Muscle of back (tissue), 13 donors: Measurements from ENCODE around the gene LRWD1. TPM values are rescaled to one million over a fixed set of nuclear protein-coding genes. Genes with fewer than 3 reads are reported as not detected.

ENCODE experiments used
- DNase-seq, 3 donors: peaks; one replicate each; pipeline versions ENCODE4 v3.0.0 to v3.0.0-alpha.2; 2013
- long read RNA-seq, 9 donors: transcript quantifications; one replicate each; lab custom pipeline, GENCODE V29; 2026
- polyA plus RNA-seq, 10 donors: library from polyadenylated mRNA; unstranded; fragments of 120-200 nt; gene quantifications; one replicate each; pipeline ENCODE4 v1.2.1, GENCODE V29; 2013; ENCODE audit not compliant: insufficient read length in 10 of 10

LRWD1 gene
- 10 to 100 TPM in 7 of 10 donors, 1 to 10 TPM in 3; 8.5 to 16.0 (median 10.7) TPM for polyA plus RNA-seq
- long read RNA-seq, donor 1, partial matches to known transcripts, result 0 of 3 reads
- long read RNA-seq, donor 1, other reads (novel, unspliced or antisense), result 0 of 3 reads
- long read RNA-seq, donor 2, partial matches to known transcripts, result 0 of 1 reads
- long read RNA-seq, donor 2, other reads (novel, unspliced or antisense), result 0 of 1 reads
- long read RNA-seq, donor 3, result 0 reads
- long read RNA-seq, donor 4, partial matches to known transcripts, result 10 of 85 reads
- long read RNA-seq, donor 4, other reads (novel, unspliced or antisense), result 73 of 85 reads
- long read RNA-seq, donor 5, result 0 reads
- long read RNA-seq, donor 6, partial matches to known transcripts, result 0 of 1 reads
- long read RNA-seq, donor 6, other reads (novel, unspliced or antisense), result 0 of 1 reads
- long read RNA-seq, donor 7, partial matches to known transcripts, result 7 of 7 reads
- long read RNA-seq, donor 7, other reads (novel, unspliced or antisense), result 0 of 7 reads
- long read RNA-seq, donor 8, partial matches to known transcripts, result 0 of 3 reads
- long read RNA-seq, donor 8, other reads (novel, unspliced or antisense), result 0 of 3 reads
- long read RNA-seq, donor 9, result 0 reads

DNA sequence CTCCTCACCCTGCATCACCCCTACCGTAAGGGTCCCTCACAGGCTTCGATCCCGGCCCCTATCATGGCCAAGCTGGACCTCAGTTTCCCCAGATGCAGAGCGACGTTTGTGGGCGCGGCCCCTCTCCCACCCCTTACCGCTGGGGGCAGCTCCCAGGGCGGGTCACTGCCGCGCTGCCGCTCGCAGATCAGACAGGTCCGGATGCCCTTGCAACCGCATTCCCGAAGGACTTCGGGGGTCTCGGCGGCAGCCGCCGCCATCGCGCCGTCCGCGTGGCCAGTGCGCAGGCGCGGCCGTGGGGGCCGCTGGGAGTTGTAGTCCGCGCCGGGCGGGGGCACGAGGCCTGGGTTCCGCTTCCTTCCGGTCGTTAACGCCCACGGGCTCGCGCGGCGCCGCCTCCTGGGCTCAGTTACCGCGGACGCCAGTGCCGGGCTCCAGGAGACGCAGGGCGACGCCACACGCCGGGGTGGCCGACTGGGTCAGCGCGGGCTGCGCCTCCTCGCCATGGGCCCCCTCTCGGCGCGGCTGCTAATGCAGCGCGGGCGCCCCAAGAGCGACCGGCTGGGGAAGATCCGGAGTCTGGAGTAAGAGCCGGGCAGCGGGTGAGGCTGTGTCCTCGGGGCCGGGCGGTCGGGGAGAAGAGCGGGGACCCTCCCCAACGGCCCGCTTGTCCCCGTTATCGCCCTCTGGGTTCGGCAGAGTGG is at the start of gene LRWD1, which contains the start of gene ALKBH4:
Gene LRWD1, plus strand, starts transcription at position 408 of the 704 bp plus-strand sequence. Its CDS starts 97 bp downstream, at position 505.
Gene ALKBH4, minus strand, starts transcription at position 287 of the 704 bp plus-strand sequence. Its CDS starts 27 bp downstream, at position 260.
- DNase-seq, result peak; percentile 90 to 97 (median 96)

DNA sequence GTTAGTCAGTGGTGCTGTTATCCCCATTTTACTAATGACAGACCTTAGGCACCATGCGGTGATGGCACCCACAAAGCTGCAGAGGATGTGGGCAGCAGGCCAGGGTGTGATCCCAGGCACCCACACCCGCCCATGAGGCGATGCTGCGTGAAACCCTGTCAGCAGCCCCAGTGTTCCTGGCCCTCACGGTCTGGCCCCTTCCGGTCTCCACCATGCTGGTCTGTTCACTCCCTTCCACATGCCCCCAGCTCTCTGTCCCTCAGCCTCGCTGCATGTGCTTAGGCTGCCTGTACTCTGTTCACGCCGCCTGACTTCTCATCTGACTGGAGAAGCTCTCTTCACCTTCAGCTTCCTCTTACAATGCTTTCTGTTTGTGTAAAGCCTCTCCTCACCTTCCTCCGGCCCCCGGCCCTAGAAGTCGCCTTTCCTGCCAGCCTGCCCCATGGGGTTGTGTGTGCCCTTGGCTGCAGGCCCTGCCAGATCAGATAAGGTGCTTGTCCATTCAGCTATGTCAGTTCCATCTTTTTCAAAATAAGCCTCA is 49.0 kb upstream of the LRWD1 start:
- no peak for DNase-seq

DNA sequence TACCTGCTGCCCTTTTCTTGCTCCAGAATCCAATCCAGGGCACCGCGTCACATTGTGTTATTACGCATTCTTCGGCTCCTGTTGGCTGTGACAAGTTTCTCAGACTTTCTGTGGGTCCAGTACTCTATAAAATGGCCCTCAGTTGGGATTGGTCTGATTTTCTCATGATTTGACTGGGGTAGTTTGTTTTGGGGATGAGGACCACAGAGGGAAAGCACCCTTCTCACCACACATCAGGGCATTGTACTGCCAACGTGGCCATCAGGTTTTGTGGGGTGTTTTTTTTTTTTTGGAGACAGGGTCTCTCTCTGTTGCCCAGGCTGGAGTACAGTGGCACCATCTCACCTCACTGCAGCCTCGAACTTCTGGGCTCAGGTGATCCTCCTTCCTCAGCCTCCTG is 48.4 kb upstream of the LRWD1 start:
- no peak for DNase-seq

DNA sequence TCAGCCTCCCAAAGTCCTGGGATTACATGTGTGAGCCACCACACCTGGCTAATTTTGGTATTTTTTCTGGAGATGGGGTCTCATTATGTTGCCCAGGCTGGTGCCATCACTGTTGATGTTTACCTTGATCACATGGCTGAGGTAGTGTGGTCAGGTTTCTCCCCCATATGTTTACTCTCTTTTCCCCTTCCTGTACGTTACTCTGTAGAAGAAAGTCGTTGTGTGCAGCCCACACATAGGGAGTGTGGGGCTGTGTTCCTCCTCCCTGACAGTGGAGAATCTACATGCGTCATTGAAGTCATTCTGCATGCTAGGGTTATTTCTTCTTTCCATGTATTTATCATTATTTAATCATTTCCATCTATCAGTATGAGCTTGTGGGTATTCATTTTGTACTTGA is 47.7 kb upstream of the LRWD1 start:
- DNase-seq, result no peak

DNA sequence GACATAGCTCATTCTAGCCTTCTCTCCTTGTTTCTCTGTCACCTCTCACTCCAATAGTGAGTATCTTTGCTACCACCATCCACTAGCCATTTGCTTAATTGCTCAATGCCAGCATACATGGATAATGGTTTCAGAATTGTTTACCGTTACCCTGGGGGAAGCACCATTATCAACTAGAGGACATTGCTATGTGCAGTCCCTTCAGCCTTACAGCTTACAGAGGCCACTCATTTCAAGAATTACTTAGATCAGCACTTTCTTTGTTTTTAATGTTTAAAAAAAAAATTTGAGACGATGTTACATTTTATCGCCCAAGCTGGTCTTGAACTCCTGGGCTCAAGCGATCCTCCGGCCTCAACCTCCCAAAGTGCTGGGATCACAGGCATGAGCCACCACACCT is 46.2 kb upstream of the LRWD1 start:
- no peak for DNase-seq

DNA sequence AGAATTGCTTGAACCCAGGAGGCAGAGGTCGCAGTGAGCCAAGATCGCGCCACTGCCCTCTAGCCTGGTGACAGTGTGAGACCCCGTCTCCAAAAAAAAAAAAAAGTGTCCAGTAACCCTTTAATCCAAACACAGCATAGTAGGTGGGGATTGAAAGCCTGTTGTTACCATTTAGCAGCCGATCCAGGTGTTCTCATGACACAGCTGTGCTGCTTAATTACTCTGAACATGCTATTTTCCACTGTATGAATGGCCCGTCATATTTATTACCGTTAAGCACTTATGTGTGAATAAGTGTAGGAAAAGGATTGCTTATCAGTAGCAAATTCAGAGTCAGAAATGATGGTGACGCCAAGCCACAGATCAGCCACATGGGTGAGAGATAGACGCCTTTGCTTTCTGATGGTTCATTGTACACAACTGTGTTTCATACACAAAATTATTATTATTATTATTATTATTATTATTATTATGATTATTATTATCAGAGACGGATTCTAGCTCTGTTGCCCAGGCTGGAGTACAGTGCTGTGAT is 43.0 kb upstream of the LRWD1 start:
- no peak for DNase-seq

DNA sequence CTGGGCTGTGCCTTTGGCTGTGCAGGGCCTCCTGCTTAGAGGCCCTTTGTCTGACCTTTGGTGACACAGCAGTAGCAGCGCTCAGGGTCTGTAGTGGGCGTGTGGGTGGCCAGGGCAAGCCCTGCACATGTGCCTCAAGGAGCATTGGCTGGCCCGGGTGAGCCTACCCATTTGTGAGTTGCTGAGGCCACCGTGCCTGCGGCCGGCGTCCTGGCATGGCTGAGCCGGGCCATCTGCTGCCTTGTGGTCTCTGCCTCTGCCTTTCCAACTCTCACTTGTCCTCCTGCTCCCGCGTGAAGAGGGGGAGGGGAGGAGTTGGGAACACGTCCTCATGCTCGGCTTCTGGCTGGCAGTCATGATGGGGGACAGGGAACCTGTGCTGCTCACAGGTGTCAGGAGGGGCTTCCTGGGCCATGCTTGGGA is 40.6 kb upstream of the LRWD1 start:
- DNase-seq, result no peak

DNA sequence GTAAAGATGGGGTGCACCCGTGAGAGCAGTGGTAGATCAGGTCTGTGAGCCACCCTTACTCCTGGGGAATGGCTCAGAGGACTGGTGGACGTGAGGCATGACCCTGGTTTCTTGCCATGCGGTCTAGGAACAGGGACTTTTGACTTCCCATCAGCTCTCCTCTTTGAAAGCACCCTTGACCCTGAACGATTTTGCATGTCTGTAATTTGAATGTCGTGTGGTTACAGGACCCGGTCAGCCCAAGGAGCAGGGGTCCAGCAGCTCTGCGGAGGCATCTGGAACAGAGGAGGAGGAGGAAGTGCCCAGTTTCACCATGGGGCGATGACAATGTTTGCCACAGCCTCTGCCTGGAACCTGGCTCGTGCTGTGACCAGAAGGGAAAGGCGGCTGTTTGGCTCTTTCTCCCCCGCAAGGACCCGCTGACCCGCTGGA is 40.0 kb upstream of the LRWD1 start:
- no peak for DNase-seq

DNA sequence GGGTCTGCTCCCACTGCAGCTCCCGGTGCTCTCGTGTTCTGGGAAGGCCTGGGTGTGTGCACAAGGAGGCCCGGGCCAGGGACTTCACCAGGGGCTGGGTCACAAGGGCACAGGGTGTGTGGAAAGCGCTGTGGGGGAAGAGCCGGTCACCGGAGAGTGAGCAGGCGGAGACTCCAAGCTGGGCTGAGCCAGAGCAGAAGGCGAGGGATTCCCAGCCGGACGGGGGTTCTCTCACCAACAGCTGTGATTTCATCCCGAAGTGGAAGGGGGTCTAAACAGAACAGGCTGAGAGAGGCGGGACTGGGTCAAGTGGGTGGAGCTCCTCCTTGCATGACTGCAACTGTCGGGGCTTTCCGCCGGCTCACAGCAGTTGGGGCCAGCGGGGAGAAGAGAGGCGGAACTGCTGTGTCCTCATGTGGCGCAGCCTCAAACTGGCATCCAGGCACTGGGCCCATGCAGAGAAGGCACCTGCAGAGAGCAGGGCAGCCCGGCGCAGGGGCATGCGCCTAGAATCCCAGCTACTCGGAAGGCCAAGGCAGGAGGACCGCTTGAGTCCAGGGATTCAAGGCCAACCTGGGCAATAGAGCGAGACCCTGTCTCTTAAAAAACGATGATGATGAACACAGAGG is 39.0 kb upstream of the LRWD1 start:
- peak in 2 of 3 donors; percentile 27 to 47 for DNase-seq

DNA sequence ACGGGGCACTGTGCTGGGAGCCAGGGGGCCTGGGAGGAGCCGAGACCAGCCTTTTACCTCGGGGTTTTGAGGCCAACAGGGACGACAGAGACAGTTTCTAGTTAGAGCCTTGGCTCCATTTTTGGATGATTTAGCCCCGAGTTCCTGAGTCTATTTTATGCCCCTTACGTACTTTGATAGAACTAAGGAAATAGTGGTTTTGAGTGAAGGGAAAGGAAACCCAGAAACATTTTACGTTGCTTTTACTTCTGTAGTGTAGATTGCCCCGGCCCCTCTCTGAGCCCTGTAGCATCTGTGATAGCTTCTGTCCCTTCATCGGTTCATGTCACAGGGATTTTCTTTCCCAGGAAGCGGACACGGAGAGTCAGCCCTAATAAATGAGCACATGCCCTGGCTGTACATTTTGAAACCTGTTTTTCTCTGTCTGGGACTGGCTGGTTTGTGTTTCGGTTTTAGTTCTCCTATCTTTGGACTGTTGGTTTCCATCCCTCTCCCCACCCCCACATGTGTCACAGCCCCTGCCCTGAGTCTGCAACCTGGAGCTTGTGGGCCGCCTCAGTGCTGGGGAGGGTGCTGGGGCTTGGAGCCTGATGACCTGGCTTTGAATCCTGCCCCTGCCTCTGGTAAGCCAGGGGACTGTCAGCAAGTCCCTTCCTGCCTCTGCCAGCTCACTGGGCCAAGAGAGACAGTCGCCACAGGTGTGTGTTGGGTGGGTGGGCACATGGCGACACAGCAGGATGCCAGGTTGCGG is 38.3 kb upstream of the LRWD1 start:
- no peak for DNase-seq

DNA sequence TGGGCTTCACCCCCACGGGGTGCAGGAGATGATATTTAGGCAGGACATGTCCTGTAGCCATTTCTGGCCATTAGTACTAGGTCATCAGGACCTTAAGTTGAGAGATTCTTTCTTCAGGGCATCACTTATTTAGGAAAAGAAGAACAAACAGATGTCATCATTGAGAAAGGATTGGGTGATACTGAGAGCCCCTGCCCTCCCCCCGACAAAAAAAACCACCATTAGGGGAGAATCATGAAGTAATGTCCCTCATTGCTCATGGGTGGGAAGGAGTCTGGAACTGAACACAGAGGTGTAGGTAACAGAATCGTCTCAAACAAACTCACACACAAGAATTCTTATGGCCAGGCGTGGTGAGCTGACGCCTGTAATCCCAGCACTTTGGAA is 37.8 kb upstream of the LRWD1 start:
- DNase-seq, result no peak

DNA sequence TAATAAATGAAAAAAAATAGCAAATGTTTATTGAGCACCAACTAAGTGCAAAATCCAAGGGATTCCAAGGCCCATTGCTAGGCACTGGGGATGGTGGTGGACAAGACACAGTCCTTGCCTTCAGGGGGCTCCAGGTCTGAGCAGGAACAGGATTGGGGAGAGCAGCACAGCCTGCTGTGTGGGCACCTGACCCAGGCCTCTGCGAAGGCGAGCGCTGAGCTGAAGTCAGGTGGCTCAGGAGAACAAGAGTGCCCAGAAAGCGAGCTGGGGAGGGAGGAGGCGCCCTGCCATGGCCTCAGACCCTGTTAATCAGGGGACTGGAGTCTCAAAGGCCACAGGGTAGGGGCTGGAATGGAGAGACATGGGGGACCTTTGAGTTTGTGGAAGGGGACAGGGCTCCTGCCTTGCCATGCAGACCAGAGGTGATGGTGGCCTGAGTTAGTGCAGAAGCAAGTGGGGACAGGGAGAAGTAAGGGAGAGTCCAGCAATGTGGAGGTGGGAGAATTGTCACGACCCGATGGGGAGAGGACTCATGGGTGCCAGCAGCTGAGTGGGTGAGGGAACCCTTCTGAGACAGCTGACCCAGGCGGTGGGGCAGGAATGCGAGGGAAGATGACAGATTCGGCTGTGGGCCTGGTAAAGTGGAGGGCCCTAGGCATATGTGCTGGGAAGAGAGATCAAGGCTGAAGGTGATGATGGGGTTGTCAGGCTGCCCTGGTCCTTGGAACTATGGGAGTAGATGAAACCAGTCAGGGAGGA is 35.5 kb upstream of the LRWD1 start:
- no peak for DNase-seq

DNA sequence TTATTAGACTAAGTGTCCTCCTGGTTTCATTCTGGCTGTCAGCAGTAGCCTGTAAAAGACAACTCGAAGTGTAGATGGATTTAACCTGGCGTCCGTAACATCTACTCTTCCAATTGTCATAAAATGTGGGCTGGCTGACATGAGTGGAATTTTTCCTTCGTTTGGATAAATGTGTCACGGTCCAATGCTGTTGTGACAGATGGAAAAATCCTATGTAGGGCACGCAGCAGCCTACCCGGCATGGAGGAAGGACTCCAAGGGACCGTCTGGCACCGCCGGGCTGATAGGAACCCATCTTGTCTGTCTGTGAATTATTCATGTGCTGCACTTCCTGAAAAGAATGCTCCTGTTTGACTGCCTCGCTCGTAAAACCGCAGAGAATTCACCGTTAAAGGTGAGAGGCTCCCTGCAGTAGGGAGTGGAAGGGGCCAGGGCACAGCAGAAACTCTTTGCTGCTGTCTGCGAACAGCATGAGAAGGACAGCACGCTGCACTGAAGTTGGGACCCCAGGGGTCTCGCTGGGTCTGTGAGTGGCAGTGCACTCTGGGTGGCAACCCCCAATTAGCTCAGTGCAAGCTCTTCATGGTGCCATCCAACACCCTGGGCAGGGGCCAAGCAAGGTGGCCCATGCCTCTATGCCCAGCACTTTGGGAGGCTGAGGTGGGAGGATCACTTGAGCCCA is 33.0 kb upstream of the LRWD1 start:
- peak in 1 of 3 donors; percentile 54 for DNase-seq

DNA sequence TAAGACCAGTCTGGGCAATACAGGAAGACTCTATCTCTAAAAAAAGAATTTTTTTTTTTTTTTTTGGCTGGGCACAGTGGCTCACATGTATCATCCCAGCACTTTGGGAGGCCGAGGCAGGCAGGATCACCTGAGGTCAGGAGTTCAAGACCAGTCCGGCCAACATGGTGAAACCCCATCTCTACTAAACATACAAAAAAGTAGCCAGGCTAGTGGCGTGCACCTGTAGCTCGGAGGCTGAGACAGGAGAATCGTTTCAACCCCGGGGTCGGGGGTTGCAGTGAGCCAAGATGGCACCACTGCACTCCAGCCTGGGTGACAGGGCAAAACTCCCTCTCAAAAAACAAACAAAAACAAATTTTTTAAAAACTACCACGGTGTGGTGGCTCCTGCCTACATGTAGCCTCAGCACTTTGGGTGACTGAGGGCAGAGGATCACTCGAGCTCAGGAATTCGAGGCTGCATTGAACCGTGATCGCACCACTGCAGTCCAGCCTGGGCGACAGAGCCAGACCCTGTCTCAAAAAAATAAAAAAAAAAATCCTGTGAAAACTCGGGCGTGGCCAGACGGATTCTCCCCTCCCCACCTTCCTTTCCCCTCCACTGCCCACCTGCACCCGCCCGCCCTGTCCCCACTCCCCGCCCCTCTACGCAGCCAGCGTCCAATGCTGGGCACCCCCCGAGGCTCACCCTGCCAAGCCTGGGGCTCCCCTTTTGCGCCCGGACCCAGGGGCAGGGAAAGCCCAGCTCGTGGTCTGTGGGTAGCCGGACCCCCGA is 32.2 kb upstream of the LRWD1 start:
- DNase-seq, result no peak

DNA sequence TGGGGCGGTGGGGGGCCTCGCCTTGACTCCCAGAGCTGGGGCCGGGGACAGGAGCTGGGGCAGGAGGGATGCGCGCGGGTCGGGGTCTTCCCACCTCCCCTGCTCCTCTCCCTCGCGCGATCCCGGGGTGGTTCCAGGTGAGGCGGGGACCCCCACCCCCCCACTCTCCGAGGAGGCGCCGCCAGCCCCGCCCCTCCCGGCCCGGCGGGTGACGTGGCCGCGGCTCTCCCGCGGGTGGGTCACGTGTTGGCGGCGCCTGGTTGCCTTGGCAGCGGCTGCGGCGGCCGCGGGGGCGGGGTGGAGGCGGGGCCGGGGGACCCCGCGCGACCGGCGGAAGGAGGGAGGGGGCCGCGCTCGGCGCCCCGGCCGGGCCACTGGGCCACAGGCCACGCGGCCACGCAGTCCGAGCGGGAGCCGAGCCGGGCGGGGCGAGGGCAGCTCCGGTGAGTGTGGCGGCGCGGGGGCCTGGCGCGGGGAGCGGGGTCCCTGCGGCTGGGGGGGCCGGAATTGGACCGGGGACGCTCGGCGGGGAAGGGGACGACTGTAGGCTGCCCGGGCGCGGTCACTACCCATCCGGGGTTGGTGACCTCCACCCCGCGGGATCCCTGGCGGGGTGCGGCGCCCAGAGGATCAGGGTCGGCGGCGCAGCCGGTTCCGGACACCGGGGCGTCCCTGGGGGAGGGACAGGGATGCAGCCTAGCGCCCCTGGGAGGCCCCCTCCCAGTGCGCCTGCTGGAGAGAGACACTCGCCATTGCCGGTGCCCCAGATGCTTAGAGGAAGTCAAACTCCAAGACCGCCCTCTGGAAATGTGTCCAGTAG is 31.4 kb upstream of the LRWD1 start, which contains the start of gene ORAI2:
Gene ORAI2, plus strand, starts transcription at position 357 of the 820 bp plus-strand sequence. CDS start 5,382 bp downstream, outside the sequence.
- peak; percentile 60 to 84 (median 84) for DNase-seq

DNA sequence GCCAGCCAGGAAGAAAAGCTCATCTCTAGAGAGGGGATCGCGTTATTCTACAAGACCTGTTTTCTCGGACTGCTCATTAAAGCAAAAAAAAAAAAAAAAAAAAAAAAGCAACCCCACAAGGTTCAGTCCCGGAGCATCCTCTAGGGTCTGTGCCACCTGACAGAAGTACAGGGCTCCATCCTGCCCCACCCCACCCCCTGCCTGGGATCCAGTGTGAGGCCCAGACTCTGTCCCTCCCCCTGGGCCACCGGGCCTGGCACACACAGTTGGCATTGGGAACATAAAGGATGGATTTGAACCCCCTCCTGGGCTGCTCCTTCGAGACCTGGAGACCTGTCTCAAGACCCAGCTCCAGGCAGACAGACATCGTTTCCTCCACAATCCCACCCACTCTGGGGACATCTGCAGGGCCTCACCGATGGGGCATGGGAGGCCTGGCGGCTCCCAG is 30.7 kb upstream of the LRWD1 start:
- no peak for DNase-seq

DNA sequence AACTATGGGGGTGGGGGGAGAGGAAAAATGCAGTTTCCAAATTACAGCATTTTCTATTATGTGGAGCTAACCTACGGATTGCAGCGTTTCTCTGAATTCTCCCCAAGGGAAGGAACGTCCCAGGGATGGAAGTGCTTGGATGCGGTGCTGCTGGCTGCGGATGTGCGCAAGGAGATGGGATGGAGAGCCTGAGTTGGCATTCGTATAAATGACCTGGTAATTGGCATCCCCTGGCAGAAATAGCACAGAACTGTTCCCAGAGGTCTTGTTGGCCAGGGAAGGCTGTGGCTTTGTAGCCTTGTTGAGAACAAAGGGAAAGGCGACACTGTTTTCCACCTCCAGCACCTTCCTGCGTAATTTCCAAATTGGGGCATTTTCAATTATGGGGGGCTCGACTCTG is 28.7 kb upstream of the LRWD1 start:
- no peak for DNase-seq
